Measurements from ENCODE around the gene SNN.

GRCh38 chr16:11677451-11677951, 9.2 kb downstream of the SNN start:
- TF ChIP-seq CTCF (IDR thresholded peaks at IDR 0.05 in 4 of 5, conservative IDR thresholded peaks at IDR 0.05 in 1 of 5), result no peak
- TF ChIP-seq POLR2A (IDR thresholded peaks at IDR 0.05), result peak; percentile 44 to 58
